K562 (cell line): Measurements from ENCODE around the gene RACK1. TPM values are rescaled to one million over a fixed set of nuclear protein-coding genes. Genes with fewer than 3 reads are reported as not detected.

ENCODE experiments used
- CHD2 ChIP-seq: IDR thresholded peaks from 2 replicates; pipeline ENCODE4 v1.6.1; 2011; ENCODE audit warnings: low read depth, low read length
- KDM1A ChIP-seq, 2 experiments: fragments of 450-650 bp; IDR thresholded peaks; 2 replicates each; pipeline ENCODE4 v1.6.1; 2016; ENCODE audit warnings: mild to moderate bottlenecking in 2 of 2
- TBL1XR1 ChIP-seq, 2 experiments: IDR thresholded peaks; 2 replicates each; pipeline ENCODE4 v1.6.1; 2012; ENCODE audit warnings: improper control_type of control experiment in 2 of 2, low read length in 2 of 2, mild to moderate bottlenecking in 1 of 2
- ZNF318 ChIP-seq, 2 experiments: fragments of 450-650 bp; IDR thresholded peaks; 2 replicates each; pipeline ENCODE4 v1.6.1; 2016; ENCODE audit warnings: mild to moderate bottlenecking in 2 of 2, borderline replicate concordance in 1 of 2, low read depth in 1 of 2, moderate library complexity in 1 of 2
- ZNF384 ChIP-seq: IDR thresholded peaks from 2 replicates; pipeline ENCODE4 v1.6.1; 2012; ENCODE audit warnings: low read depth, low read length, improper control_type of control experiment
- ZNF431 ChIP-seq: sonication (generic); formaldehyde crosslinking; IDR thresholded peaks from 2 replicates; pipeline ENCODE4 v1.8.0; 2022; ENCODE audit warnings: mild to moderate bottlenecking, missing genetic modification reagents
- ZNF57 ChIP-seq: fragments of 450-650 bp; formaldehyde crosslinking; IDR thresholded peaks from 2 replicates; pipeline ENCODE4 v1.4.0; 2020; ENCODE audit warnings: mild to moderate bottlenecking, moderate library complexity
- ZNF589 ChIP-seq: fragments of 200-800 bp; sonication (Bioruptor generic); IDR thresholded peaks from 2 replicates; pipeline ENCODE4 v1.6.1; 2016; ENCODE audit warnings: low read depth, missing genetic modification characterization, missing compliant biosample characterization
- polyA plus RNA-seq, 8 experiments: library from polyadenylated mRNA; depleted of rRNA in 4 of 8; stranded (reverse) in 5 of 8; unstranded in 3 of 8; fragments of >200 nt; fragmentation: Nextera tagmentation in 2 of 8; fragmentation: Illumina TruSeq in 1 of 8; extraction: Ambion mirVana in 2 of 8; extraction: Trizol in 1 of 8; gene quantifications; 2 replicates each; pipeline versions ENCODE4 v1.2.1 to v1.2.3, GENCODE V29; 2011 to 2014; ENCODE audit warnings: inconsistent platforms in 1 of 8, missing spikeins in 1 of 8
- total RNA-seq, 7 experiments: library from RNA; depleted of rRNA in 6 of 7; stranded (reverse); fragments of >200 nt in 6 of 7; fragmentation: Illumina TruSeq in 2 of 7; extraction: Trizol in 2 of 7; gene quantifications; 2 replicates each; pipeline versions ENCODE4 v1.2.1 to v1.2.3, GENCODE V29; 2011 to 2021; ENCODE audit warnings: low replicate concordance in 1 of 7
- TF ChIP-seq, protein P1 (sequence below): fragments of 450-650 bp; IDR thresholded peaks from 2 replicates; pipeline ENCODE4 v1.7.0; 2016; ENCODE audit warnings: borderline replicate concordance
- TF ChIP-seq, protein P2 (sequence below), 3 experiments: fragments of 200-800 bp in 1 of 3; fragments of 250-450 bp in 1 of 3; fragments of 450-650 bp in 1 of 3; sonication (Bioruptor Pico) in 1 of 3; sonication (Bioruptor generic) in 1 of 3; formaldehyde crosslinking in 1 of 3; IDR thresholded peaks; 2 replicates each; pipeline versions ENCODE4 v1.6.1 to v1.8.0; 2016 to 2022; ENCODE audit warnings: mild to moderate bottlenecking in 2 of 3, missing genetic modification characterization in 2 of 3, missing compliant biosample characterization in 1 of 3, moderate library complexity in 1 of 3
- TF ChIP-seq, protein P3 (sequence below), 2 experiments: fragments of 450-650 bp in 1 of 2; sonication (generic) in 1 of 2; formaldehyde crosslinking in 1 of 2; IDR thresholded peaks in 1 of 2; conservative IDR thresholded peaks in 1 of 2; 2 replicates each; pipeline versions ENCODE4 v1.6.1 to v1.8.1; 2016 to 2023; ENCODE audit warnings: mild to moderate bottlenecking in 2 of 2, moderate library complexity in 2 of 2, inconsistent platforms in 1 of 2, missing genetic modification reagents in 1 of 2

RACK1 gene
- total and polyA plus RNA-seq, 9 of the 15 experiments (the other 6 are each of a cell fraction or from before 2014, with no cell fraction given), result 2,303 to 5,311 (median 3,833) TPM

GRCh38 chr5:181235689-181236366, 7.9 kb downstream of the RACK1 start (continued):
- TF ChIP-seq ZNF384 (no peak), ZNF589 (CRISPR knock-in tag) (no peak), ZNF318 (IDR thresholded peaks at IDR 0.05; ENCODE audit: borderline replicate concordance in 1 of 2, low read depth in 1 of 2) (no peak), TBL1XR1 (IDR thresholded peaks at IDR 0.05; ENCODE audit: low read length in 2 of 2) (0 out of 4 replicates have a peak, but pooled peaks of 1 of the 2 experiments have one; percentile 8), KDM1A (IDR thresholded peaks at IDR 0.05) (no peak), ZNF431 (no peak), CHD2 (0 out of 2 replicates have a peak, but pooled peaks have one; percentile 12), ZNF57 (CRISPR knock-in tag) (no peak)
- TF ChIP-seq, protein P1, sequence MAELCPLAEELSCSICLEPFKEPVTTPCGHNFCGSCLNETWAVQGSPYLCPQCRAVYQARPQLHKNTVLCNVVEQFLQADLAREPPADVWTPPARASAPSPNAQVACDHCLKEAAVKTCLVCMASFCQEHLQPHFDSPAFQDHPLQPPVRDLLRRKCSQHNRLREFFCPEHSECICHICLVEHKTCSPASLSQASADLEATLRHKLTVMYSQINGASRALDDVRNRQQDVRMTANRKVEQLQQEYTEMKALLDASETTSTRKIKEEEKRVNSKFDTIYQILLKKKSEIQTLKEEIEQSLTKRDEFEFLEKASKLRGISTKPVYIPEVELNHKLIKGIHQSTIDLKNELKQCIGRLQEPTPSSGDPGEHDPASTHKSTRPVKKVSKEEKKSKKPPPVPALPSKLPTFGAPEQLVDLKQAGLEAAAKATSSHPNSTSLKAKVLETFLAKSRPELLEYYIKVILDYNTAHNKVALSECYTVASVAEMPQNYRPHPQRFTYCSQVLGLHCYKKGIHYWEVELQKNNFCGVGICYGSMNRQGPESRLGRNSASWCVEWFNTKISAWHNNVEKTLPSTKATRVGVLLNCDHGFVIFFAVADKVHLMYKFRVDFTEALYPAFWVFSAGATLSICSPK, result no peak
- TF ChIP-seq, protein P2, sequence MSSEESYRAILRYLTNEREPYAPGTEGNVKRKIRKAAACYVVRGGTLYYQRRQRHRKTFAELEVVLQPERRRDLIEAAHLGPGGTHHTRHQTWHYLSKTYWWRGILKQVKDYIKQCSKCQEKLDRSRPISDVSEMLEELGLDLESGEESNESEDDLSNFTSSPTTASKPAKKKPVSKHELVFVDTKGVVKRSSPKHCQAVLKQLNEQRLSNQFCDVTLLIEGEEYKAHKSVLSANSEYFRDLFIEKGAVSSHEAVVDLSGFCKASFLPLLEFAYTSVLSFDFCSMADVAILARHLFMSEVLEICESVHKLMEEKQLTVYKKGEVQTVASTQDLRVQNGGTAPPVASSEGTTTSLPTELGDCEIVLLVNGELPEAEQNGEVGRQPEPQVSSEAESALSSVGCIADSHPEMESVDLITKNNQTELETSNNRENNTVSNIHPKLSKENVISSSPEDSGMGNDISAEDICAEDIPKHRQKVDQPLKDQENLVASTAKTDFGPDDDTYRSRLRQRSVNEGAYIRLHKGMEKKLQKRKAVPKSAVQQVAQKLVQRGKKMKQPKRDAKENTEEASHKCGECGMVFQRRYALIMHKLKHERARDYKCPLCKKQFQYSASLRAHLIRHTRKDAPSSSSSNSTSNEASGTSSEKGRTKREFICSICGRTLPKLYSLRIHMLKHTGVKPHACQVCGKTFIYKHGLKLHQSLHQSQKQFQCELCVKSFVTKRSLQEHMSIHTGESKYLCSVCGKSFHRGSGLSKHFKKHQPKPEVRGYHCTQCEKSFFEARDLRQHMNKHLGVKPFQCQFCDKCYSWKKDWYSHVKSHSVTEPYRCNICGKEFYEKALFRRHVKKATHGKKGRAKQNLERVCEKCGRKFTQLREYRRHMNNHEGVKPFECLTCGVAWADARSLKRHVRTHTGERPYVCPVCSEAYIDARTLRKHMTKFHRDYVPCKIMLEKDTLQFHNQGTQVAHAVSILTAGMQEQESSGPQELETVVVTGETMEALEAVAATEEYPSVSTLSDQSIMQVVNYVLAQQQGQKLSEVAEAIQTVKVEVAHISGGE (CRISPR knock-in tag; IDR thresholded peaks at IDR 0.05), result no peak
- TF ChIP-seq, protein P3, sequence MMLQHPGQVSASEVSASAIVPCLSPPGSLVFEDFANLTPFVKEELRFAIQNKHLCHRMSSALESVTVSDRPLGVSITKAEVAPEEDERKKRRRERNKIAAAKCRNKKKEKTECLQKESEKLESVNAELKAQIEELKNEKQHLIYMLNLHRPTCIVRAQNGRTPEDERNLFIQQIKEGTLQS (IDR thresholded peaks at IDR 0.05), result no peak
- TF ChIP-seq, protein P3 (CRISPR knock-in tag; conservative IDR thresholded peaks at IDR 0.05), result 0 out of 2 replicates have a peak, but pooled peaks have one; percentile 45
